Measurements from ENCODE around the gene GRM5.
A peak's percentile ranks its signal among the peaks of the same experiment; 100 is the strongest.
"Not testable (repeated sequence)": the region's sequence is repeated elsewhere in the genome, so short reads cannot be mapped to it uniquely, and the experiment has no call there.

Gene GRM5

DNA sequence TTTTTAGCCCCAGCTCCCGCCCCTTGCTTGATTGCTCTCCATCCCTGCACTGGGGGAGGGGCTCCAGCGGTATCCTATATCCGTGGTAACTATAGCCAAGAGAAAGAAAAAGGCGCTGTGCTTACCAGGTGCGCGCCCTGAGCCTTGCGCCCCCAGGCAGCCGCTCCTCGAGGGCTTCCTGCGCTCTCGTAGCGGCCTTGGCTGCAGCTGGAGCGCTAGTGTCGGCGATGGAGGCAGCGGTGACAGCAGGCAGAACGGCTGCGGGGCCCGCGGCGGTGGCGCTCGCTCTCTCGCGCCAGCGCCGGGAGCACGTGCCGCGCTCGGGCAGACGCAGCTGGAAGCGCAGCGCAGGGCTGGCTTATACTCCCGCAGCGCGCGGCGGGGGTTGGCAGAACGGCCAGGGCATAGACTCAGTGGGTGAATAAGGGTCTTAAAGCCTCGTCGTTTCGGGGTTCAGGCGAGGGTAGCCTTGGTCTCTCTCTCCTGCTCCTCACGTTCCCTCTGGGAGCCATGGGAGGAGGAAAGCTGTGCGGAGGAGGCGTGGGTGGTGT lies at the start of gene GRM5:
TSS of gene GRM5 (minus strand) at position 332 of the 551 bp plus-strand sequence. CDS start 18,110 bp downstream, outside the sequence.
- DNase-seq = not testable (repeated sequence)

DNA sequence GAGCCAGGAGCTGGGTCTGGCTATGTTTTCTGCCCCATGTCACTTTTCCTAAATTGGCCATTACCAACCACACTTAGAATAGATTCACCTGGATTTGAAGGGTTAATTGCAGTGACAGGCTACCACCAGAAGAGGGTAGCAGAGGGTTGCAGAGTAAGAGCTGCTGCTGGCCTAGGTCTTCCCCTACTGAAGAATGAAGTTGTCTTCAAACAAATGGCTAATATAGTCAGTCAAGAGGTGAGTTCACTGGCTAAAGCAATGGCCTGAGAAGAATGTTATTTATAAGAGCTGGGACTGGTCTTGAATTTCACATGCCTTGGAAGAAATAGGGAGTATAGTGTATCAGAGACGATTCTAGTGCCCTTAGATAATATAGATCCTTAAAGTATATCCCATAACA lies 32.2 kb upstream of the GRM5 start:
- peak; percentile 2 for DNase-seq

- DNase-seq = not testable (repeated sequence)
These were observed 28.0 kb upstream of the GRM5 start for GRCh38 chr11:89093806-89094205.

- DNase-seq = not testable (repeated sequence)
These were observed 19.2 kb upstream of the GRM5 start for GRCh38 chr11:89084951-89085350.

DNA sequence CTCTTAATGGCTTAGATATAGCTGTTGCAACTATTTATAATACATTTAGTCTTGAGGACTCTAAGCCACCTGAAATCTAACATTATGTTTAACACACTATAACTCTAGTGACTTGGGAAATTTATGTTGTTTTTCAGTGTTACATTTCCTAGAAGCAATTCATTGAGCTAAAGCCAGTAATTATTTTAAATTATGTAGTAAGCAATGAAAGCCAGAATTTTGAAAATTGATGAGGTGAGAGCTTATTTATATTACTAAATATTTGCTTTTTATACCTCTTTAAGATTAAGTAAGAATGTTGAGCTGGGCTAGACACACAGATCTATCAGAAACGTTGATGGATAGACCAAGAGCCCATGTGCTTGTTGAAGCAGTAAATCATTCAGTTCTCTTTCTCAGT lies 5.1 kb upstream of the GRM5 start:
- not testable (repeated sequence) for DNase-seq

DNA sequence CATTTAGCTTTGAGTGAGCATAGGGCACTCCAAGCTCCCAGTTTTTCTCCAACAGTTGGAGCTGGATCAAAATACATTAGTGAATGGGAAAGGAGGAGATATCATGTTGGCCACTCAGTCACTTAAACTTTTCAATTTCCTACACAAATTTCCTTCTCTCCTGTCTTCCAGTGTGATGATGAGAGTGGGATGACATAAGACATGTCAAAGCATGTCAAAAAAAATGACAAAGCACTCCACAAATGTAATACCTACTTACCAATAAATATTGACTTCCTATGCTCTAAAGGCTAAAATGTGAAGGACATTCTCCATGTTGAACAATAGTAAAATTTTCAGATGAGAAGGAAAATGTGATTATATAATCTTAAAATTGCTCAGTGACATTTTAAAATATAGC lies 1.5 kb upstream of the GRM5 start:
- no peak for DNase-seq

DNA sequence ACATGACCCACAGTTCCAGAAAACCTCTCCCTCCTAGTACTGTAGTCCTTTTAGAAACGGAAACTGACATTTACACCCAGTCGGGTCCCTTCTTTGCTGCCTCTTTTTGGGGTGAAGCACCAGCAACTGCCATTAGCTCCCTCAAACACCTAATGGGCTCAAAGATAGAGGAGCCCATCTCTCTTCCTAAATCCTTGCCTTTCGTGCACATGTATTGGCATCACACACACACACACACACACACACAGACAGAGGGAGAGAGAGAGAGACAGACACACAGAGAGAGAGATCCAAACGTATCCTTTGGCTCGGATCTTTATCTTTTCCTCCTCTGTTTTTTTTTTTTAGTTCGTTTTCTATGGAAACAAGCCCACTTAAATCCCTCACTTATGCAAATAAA lies 716 bp downstream of the GRM5 start:
- DNase-seq = no peak

DNA sequence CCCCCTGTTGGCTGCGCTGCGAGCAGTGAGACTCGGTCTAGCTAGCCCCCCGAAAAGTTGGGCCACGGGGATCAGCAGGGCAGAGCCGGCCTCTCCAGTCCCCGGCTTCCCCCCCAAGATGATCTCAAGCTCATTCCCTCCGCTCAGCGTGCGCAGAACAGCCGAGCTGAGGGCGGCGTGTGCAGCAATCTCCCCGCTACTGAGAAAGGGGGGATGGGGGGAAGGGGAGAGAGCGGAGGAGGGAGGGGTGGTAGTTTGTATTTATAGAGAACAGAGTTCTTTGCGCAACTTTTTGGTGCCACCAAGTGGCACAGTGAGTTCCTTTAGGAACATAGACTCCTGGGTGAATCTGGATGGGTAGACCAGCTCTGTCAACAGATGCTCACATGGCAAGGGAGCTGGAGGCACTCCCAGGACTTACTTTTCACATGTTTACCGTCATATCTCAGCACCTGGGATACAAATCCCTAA lies 2.3 kb downstream of the GRM5 start:
- DNase-seq = not testable (repeated sequence)

GRCh38 chr11:89062771-89063298 lies 2.9 kb downstream of the GRM5 start:
- not testable (repeated sequence) for DNase-seq

DNA sequence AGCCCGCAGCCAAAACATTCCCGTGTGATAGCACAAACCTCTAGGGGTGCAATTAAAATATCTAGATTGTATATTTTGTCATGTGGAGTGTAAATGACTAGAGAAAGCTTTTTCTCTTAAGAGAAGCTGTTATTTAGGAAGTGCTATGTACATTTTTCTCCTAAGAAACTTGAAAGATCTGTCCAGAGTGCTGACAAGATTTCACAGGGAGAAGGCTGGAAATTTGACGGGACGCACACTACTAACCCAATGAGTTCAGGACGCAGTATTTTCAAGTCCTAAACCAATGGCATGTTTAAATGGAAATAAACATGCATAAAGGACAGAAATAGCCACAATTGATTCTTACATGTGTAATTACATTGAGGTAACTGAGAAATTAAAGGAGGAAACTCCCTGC lies 3.9 kb downstream of the GRM5 start:
- not testable (repeated sequence) for DNase-seq

GRCh38 chr11:89057406-89057805 lies 8.4 kb downstream of the GRM5 start:
- not testable (repeated sequence) for DNase-seq

DNA sequence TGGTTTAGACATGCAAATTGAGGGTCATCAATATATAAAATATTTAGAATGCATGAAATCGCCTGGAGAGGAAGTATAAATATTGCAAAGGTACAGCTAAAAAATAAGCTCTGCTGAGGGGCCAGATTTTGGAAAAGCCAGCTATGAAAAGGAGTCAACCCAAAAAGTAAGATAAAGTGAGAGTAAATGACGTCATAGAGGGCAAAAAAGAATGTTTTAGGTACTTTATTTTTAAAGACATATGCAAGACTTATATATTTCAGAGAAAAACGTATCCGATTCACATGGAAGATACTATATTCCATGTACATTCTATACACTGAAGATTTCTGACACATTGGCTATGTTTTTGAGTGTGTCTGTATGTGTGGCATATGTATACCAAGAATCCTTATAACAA lies 13.6 kb downstream of the GRM5 start:
- no peak for DNase-seq

DNA sequence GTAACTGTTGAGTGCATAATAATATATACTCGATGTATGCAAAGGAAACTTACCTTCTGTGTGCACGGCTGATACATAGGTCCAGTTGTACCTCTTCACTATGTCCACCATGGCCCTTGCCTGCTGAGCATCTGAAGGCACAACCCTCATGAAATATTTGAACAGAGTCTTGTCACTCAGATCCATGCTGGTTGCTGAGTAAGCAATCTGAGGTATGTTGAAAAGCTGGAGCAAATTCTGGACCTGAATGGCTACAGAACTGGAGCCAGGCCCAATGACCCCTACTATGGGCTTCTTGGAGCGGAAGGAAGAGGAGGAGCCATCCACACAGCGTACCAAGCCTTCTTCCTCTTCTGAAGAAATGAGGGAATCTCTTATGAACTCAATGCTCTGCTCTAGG lies 18.6 kb downstream of the GRM5 start:
- DNase-seq = not testable (repeated sequence)

- not testable (repeated sequence) for DNase-seq
These were observed 21.8 kb downstream of the GRM5 start for GRCh38 chr11:89043861-89044588.

DNA sequence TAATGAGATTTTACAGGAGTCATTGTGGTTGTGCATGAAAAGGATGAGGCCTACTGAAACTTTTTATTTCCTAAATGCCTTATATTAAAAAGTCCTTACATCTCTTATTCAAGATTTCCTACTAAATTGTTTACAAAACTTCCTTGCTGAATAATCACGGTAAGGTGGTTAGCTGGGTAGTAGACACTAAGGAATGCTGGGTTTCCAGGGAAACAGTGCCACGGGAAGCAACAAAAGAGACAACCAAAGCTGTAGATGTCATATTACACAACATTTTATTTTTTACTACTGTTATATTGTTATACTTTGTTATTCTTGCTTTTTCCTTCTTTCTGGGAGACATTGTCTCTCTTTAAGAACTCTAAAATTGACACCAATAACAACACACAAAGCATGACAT lies 36.1 kb downstream of the GRM5 start:
- not testable (repeated sequence) for DNase-seq

DNA sequence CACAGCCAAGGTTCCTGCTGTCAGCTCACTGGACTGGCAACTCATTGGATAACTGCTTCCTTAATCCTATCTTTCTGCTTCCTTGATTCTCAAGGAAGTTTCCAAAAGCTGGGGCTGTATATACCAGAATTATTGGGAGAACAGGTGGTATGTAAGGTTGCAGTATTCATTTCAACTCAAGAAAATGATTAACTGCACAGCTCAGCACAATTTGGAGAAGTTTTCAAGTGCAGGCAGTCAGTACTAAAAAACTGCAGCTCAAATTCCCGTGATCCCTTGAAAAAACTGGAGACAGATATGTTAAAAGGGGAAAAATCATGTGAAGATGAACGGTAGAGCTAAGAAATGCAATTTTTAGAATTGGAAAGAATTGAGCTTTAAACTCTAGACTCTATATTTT lies 44.4 kb downstream of the GRM5 start:
- DNase-seq = no peak

DNA sequence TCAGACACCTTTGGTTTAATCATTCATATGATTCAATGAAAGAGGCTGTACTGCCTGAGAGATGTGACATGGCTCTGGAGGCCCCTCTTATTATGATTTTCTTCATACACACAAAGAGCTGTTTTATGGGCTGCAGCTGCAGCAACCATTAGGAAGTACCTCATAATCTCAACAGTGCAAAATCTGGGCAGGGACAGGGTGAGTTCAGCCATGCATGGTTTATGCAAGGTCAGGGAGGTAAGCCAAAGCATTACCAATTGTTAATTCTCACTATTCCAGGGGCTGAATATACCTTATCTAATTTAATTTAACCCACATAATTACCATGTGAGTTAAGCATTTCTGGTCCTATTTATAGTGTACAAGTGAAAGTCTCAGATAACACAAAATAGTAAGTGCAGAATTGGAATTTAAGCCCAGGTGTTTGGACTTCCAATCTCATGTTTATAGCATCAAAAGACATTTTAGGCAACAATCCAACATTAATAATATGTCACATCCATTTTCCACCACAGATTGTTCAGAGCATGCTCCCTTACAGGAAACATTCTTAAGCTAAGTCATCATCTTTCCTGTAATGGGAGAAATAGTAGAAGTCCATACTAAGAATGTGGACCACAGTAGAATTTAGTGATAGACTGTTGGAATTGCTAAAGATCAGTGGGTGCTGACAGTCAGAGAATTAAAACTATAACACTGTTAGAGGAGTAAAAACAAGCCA lies 45.8 kb downstream of the GRM5 start:
- not testable (repeated sequence) for DNase-seq

DNA sequence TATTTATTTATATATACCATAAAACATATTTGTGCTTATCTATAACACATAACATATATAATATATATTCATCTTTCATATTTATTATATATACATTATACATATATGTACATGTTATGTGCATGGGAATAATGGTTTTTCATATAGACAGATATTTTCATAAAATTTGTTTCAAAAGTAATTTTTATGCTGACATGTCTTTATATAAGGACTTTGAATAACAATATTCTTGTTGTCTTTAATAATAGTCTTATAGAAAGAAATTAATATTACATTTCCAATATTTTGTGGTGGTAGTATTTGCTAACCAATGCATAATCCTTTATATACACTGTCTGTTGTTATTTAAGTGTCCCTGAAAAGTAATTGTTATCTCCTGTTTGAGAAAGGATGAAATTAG lies 49.6 kb downstream of the GRM5 start:
- DNase-seq = no peak

DNA sequence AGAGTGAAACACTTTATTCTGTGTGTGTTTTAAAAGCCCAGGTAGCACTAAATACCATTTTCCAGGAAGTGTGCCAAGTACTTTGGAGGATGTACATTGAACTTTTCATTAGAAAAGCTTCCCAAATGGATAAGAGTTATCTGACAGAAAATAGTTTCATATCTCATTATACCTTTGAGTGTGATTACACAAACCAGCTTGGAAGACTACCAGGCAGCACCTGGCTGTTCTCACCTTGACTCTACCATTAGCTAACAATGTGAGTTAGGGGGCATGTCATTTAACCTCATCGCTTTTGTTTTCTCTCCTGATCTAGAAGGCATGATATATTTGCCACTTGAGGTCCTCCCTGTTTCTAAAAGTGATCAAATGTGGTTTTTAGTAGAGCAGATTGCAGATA lies 50.2 kb downstream of the GRM5 start:
- DNase-seq = no peak

DNA sequence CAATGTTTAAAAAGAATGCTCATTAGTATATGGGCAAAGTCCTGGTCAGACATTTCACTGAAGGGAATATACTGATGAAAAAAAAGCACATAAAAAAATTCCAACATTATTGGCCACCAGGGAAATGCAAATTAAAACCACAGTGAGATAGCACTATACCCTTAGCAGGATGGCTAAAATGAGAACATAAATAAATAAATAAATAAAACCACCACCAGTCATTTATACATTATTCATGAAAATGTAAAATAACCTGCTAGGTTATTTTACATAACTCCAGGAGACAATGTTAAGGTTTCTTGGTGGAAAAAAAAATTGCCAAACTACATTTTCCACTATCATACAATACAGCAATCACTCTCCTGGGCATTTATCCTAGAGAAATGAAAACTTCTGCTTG lies 64.9 kb downstream of the GRM5 start:
- DNase-seq = not testable (repeated sequence)

GRCh38 chr11:88979641-88980040 lies 86.1 kb downstream of the GRM5 start:
- no peak for DNase-seq

DNA sequence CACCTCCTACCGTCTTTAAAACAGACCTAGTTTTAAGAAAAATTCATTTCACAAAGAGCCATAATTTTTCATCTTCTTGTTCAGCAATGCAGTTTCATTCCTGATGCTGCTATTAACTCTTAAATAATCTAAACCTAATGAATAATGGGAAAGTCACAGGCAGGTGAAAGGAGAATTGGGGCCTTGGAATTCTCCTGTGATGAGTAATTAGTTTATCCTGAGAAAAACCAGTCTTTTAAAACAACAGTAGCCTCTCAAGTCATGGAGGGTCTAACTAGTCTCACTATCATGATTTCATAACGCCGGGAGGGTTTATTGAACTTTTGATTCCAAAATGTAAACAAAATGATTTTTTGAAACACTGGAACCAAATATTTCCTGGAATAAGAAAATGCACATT lies 86.8 kb downstream of the GRM5 start:
- not testable (repeated sequence) for DNase-seq

DNA sequence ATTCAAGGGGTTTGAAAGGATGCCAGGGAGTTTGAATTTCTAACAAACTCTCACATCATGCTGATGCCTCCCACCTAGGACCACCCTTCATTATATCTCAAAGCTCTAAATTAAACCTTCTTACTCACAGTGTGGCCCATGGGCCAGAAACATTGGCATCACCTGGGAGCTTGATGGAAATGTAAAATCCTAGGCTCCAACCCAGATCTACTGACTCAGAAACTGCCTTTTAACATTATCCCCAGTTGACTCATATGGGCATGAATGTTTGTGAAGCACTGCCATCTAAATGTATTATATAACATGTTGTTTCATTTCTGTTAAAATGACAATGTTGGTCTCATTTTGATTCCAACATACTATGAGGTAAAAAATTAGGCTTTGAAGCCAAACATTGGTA lies 90.3 kb downstream of the GRM5 start:
- DNase-seq = not testable (repeated sequence)

GRCh38 chr11:88972210-88972609 lies 93.6 kb downstream of the GRM5 start:
- no peak for DNase-seq

Measured in SHP77 treated with DMSO at 0.1 percent for 48 hours (cell line).